GM18861 (cell line): ENCODE data around the gene MSMP.

Source experiments
- ATAC-seq: cut with Tn5 transposase; IDR thresholded peaks from one replicate; pipeline ENCODE4 v1.9.1; 2021; ENCODE audit not compliant: unreplicated experiment

MSMP gene, protein sequence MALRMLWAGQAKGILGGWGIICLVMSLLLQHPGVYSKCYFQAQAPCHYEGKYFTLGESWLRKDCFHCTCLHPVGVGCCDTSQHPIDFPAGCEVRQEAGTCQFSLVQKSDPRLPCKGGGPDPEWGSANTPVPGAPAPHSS

DNA sequence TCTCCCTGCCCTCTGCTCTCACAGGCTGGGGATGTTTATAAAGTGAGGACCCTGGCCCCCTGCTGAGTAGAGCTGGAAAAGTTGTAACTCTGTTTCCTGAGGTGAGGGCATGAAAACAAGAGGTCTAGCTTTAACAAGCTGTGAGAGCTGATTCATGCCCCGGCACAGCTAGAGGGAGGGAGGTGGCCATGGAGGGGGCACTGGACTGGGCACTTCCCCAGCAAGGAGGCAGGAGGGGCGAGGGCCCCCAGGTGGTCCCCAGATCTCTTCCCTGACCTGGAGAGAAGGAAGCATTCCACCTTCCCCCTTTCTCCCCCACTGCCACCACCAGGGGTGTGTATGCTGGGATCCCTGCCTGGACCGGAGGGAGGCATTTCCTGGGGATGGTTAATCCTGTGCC, at the start of gene MSMP:
MSMP (minus strand) TSS at position 13 of the 400 bp plus-strand sequence. CDS start 147 bp downstream, outside the sequence.
- ATAC-seq, result no peak

DNA sequence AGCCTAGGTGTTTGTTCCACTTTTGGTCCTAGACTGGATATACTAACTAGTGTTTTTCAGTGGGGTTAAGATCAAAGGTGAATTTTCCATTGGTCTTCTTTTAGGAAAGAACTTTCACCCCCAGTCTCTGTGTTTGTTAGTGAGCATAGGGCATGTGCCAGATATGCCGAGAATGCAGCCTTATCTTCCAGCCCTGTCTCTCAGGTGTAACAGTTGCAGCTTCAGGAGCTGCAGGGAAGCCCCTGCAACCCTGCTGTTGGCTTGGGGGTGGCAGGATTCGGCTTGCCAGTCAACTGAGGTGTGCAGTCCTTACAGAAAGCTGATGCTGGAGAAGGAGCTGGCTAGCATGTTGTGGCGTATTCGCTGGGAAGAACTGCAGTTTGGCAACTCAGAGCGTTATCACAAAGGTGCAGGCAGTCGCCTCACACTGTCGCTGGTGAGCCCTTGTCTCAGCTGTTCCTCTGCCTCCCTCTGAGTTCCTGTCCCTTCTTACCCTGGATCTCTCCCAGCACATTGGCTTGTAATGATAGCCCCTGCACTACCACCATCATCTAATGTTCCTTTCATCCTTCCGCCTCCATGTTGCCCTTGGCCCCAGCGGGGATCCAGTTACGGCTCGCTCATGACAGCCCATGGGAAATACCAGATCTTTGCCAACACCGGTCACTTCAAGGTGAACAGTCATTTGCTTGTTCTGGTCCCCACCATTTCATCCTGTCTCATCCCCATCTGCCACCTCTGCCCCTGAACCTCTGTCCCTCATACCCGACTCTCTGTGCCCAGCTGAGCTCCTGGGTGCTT, 47.5 kb upstream of the MSMP start:
- no peak for ATAC-seq

DNA sequence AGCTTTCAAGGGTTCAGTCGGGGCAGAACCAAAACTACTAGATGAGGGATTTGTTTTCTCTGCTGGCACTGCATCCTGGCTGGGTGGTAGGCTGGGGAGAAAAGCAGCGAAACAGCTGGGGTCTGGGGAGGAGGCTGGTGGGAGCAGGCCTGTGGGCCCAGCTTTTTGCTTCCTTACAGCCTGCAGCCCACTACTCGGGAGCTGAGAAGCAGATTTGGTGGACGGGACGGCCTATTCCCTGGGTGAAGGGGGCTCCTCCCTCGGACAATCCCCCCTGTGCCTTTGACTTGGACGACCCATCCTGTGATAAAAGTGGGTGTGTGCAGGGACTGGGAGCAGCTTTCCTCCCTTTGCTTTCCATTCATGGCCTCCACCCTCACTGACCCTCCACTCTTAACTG, 46.5 kb upstream of the MSMP start:
- ATAC-seq, result no peak

DNA sequence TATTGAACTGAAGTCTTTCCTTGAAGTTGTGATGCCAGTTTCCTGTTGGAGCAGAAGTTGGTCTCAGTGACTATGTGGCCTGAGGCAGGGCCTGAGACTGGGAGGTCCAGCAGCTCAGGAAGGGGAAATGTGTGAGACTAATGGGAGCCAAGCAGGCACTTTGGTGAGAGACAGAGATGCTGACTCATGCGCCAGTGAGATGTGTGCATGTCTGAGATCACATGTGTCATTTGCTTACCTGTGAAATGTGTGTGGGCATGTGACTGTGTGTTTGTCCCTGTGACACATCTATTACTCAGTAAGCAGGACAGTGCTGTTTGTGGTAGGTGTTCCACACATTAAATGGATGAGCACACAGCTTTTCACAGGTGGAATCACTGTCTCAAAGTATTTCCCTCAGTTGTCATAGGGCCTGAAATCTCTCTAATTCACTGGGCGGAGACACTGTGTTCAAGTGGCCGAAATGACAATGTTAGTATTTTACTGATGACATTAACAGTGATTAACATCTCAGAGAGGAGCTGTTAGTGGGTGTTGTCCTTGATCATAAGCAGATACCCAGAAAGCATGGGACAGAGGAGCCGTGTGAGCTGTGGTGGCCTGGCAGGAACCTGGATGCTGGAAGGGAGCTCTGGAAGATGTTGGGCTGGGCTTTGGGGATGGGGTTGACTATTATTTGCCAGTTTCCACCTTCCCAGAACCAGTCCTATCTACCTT, 44.7 kb upstream of the MSMP start:
- ATAC-seq, result no peak

DNA sequence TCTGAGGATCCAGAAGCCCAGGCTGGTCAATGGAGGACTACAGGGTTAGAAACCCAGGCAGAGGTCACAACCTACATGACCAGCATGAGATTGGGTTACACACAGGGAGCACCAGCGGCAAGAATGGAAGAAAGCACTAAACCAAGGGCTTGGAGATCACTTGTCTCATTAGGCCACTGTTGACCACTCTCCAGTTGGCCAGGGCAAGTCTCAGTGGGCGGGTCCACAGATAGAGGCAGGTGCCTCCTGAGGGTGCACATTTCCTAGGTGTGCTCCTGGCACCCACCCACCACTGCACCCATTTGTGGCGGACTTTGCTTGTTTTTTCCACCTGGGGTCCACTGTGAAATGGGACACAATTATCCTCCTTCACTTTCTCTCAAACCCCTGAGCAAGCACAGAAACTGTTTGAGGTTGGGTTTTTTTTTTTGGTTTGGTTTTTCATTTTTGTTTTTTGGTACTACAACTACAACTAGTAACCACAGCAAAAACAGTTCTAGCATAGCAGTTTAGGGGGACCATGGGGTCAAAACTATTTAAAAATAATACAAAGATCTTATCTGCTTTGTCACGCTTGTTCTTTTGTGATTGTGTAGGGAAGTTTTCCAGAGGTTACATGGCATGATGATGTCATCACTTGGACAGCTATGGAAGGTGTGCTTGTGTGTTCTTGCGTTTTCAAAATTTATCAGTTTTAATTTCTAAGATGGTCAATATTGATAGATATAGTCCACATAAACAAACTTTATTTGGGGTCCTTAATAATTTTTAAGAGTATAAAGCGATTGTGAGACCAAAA, 43.4 kb upstream of the MSMP start:
- no peak for ATAC-seq

DNA sequence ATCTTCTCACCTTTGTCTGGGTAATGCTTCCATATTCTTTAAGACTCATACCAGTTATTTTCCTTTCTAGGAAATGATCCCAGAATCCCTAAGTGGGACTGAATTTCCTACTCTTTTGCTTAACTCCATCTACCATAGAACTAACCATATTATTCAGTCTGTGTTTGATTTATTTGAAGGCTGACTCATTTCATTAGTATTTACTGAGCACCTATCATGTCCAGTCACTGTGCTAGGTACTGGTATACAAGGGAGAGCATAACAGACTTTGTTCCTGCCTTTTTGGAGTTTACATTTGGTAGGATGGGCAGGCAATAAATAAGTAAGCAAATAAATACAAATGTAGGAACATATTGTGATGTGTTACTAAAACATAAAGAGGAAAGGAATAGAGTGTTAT, 41.6 kb upstream of the MSMP start:
- no peak for ATAC-seq

DNA sequence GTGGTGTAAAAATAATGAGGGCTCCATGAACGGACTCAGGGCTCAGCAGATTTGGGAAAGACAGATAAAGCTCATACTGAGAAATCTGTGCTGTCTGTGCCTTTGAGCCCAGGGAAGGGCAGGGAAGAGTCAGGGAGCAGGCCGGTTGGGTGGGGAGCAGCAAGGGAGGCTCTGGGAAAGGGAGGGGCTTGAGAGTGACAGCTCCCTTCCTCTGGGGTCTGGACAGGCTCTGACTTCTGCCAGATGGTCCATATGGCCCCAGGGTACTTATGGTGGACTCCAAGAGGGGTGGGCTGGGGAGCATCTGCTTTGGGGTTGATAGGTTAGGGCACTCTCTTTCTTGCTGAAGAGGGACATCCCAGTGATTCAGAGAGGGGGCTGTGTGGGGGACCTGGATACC, 39.4 kb upstream of the MSMP start:
- no peak for ATAC-seq

DNA sequence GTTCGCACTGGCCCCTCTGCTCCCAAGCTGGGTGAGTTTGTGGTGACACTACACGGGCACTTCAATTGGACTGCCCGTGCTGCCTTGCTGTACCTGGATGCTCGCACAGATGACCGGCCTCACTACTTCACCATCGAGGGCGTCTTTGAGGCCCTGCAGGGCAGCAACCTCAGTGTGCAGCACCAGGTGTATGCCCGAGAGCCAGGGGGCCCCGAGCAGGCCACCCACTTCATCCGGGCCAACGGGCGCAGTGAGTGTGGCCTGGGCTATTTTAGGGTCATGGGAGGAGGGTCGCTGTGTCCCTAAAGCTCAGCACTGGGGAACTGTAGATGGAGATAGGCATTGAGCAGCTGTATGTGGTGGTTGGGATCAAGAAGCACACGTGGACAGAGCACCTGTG, 38.8 kb upstream of the MSMP start:
- ATAC-seq, result no peak

DNA sequence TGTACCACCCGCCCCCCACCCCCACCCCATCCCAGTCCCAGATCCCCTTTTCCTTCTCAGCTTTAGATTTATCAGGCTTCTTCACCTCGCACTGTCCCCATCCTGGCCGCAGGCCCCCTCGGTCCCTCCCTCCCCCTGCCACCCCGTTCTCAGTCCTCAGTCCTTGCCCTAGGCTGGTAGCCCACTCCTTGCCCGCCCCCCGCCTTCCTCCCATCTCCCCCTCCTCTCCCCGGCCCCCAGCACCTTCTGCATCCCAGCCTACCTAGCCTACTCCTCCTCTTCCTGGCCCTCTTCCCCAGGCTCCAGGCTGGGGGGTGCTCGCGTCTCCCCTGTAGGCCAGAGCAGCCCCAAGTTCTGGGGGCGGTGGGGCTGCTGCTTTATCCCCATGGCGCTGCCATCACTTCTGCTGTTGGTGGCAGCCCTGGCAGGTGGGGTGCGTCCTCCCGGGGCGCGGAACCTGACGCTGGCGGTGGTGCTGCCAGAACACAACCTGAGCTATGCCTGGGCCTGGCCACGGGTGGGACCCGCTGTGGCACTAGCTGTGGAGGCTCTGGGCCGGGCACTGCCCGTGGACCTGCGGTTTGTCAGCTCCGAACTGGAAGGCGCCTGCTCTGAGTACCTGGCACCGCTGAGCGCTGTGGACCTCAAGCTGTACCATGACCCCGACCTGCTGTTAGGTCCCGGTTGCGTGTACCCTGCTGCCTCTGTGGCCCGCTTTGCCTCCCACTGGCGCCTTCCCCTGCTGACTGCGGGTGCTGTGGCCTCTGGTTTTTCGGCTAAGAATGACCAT, 38.1 kb upstream of the MSMP start:
- ATAC-seq, result no peak

DNA sequence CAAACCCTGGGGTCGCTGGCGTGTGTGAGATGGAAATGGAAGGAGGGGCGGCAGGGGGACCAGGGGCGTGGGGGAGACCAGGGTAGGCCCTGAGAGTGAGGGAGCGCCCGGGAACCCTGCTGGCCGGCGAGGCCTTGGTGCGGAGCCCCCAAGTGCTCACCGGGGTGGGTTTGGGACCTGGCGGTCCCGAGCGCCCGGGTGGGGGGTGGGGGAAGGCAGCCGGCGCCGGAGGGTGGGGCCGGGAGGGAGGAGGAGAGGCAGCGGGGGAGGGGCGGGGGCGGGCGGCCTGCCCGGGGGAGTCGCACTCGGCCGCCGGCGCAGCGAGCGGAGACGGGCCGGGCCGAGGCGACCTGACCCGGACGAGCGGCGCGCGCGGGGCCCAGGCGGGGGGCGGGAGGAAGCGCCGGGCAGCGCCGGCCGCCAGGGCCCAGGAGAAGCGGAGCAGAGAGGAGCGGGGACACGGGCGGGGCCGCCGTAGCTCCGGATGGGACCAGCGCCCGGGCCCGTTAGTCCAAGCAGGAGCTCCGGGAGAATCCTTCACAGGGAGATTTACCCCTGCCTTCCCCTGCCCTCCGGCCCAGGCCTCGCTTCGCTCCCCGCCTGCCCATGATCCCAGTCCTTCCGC, 37.3 kb upstream of the MSMP start, which contains the start of gene NPR2:
NPR2 (plus strand) TSS at position 295 of the 625 bp plus-strand sequence. CDS start 818 bp downstream, outside the sequence.
- ATAC-seq, result no peak

DNA sequence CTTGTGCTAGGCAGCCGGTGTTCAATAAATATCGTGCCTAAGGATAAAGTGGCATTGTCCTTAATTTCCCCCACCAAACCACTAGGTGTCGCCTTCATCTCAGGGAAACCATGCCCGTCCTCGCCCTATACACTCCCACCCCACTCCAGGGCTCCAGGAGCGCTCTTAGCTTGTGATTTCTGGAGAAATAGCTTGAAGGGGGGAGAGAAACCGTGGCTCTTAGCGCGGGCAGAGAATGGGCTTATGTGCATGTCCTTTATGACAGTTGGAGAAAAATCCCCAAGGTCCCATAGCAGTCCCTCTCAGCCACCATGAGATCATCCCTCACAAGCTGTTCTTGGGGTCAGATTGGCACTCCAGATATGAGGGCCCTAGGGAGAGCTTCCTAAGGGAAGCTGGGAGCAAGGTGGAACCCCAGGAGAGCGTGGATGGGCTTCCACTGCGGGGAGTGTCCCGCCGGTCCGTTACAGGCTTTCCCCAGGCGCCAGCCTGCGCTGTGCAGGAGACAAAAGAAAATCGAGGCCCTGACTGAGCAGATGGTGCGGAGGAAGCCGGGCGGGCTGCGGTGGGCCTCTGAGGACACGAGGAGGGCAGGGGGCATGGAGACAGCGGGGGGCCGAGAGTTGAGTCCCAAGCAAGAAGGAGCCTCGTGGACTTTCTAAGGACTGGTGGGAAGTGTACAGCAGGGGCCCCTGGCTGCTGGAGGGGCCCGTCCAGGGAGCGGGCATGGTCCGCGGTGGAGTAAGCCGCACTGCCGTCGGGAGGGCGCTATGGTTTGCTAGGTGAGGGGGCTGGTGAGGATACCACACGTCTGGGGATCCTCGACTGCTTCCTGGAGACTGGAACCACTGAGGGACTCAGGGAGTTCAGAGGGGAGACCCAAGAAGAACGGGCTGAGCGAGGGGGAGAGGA, 36.6 kb upstream of the MSMP start:
- ATAC-seq, result no peak

DNA sequence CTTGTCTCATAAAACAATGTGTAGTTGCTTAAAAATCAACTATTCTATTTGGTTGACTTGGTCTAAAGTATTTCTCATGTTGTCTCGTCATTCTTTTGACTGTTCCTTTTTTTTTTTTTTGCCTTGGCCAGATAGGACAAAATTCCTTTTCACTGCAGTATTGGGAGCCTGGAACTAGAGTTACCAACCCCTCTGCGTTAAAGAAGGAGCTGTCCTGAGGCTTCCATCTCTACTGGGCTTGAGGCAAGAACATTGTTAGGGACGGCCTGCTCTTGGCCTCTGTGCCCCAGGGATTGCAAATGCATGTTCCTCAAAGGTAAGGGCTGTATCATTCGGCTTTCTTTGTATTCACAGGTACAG, 35.9 kb upstream of the MSMP start:
- no peak for ATAC-seq

DNA sequence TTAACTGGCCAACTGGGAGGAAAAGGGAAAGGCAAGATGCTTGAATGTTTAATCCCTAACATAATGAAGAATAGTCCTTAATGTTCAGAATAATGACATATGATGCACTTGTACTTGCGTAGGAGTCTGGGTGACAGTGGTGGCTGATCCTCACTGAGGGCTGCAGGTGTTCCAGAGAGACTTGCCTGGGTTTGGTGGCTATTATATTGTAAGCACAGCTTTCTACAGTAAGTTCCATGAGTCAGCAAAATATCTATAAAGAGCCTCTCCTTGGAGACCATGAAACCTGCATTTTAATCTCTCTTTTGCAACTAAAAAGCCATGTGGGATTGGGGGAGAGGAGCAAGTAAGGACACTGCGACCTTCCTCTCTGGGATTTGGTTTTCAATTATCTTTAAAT, 35.5 kb upstream of the MSMP start:
- ATAC-seq, result no peak

DNA sequence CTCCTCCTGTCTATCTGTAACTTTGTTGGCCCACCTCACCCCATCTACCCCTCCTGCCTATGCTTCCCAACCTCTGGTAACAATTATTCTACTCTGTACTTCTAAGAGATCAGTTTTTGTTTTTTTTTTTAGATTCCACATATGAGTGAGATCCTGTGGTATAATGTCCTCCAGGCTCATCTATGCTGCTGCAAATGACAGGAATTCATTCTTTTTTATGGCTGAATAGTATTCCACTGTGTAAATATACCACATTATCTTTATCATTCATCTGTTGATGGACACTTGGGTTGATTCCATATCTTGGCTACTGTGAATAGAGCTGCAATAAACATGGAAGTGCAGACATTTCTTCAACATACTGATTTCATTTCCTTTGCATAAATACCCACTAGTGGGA, 29.3 kb upstream of the MSMP start:
- no peak for ATAC-seq

DNA sequence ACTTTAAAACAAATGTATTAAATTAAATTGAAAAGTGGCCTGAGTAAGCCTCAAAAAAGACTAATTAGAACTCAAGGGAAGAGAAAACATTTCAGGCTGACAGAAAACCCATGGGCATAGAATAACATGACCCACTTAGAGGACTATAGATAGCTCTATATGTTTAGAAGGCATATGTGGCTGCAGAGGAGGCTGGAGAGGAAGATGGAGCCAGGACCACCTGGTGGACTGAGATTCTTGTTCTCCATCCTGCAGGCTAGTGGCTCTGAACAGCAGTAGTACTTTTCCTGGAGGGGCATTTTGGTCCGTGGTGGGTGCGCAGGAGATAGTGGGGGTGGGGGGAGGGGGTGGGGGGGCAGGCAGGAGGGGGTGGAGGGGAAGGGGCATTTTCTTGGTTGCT, 27.0 kb upstream of the MSMP start:
- no peak for ATAC-seq

DNA sequence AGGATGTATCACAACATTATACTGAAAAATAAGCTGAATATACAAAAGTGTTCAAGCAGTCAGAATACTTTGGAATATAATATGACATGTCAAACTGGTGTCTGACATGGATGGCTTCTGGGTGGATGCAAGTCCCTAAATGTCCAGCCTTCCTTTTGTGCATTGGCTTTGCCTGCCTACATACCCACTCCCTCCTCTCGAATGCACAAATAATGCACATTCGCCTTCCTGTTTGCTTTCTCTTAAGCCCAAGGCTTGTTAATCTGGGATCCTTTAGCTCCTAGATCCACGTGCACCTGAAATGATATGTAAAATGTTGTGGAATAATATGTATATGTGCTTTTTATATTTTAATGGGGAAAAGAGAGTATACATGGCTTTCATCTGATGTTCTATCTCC, 24.4 kb upstream of the MSMP start:
- ATAC-seq, result no peak

DNA sequence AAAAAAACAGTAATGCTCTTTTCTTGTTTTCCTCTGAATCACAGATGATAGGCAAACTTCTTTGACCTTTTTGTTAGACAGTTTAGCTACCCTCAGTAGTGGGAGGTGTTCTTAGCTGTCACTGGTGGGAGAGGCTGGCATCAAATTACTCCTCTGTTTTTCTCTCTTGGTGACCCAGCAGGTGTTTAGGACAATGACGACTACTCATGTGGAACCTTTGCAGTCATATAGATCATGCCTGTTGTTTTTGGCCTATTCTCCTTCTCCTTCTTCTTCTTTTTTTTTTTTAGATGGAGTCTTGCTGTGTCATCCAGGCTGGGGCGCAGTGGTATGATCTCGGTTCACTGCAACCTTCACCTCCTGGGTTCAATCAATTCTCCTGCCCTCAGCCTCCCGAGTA, 21.9 kb upstream of the MSMP start:
- no peak for ATAC-seq

DNA sequence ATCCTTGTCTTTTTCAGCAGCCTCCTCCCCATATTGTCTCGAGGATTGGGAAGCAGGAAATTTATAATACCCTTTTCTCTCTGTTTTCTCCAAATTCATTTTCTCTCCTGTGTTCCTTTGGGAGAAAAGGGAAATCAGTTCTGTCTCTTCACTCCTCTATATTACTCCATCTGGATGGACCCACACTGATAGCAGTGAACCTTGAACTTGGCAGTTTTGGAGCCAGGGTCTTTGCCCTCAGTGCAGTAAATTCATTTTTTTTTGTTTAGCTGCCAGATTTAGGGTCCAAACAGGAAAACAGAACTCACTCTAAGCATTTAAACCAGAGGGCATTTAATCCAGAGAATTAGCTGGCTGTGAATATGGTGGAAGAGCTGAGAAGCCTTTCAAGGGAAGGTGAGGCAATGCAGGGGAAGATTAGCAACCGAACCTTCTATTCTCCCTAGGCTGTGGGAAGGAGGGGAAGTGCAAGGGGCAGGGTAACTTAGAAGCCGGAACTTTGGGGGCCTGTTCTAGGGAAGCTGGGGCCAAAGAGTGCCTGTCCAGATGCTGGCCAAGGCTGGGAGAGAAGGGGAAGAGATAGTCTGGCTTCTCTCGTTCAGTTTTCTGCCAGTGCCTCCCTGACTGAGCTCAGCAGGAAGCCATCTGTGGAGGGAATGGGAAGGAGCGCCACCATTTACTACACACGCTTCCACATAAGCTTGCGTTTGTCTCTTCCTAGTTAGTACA, 21.0 kb upstream of the MSMP start:
- ATAC-seq, result no peak
